Measurements from ENCODE around the gene BSDC1.

The BSDC1 gene

GRCh38 chr1:32327204-32327603, 67.0 kb downstream of the BSDC1 start:
- no peaks in the 10 kb centered on the region for H3K9me3 Mint-ChIP-seq
- H3K36me3 Mint-ChIP-seq (ENCODE audit: low read depth) = peaks cover 70% of the 10 kb centered on the region
- peaks cover 21% of the 10 kb centered on the region for H3K4me1 Mint-ChIP-seq (ENCODE audit: low read depth)
- H3K27me3 Mint-ChIP-seq = no peaks in the 10 kb centered on the region
- no peak overlapping the region for H3K4me3 Mint-ChIP-seq
- H3K27ac Mint-ChIP-seq = no peak overlapping the region

- H3K36me3 Mint-ChIP-seq (ENCODE audit: low read depth) = peaks cover 48% of the 10 kb centered on the region
- H3K27me3 Mint-ChIP-seq = no peaks in the 10 kb centered on the region
- peaks cover 41% of the 10 kb centered on the region for H3K4me1 Mint-ChIP-seq (ENCODE audit: low read depth)
- H3K4me3 Mint-ChIP-seq = no peak overlapping the region
- H3K27ac Mint-ChIP-seq = peak overlapping the region; percentile 74
- H3K9me3 Mint-ChIP-seq = no peaks in the 10 kb centered on the region
Measured at GRCh38 chr1:32321712-32322291, 72.4 kb downstream of the BSDC1 start.

GRCh38 chr1:32318127-32318869, 75.9 kb downstream of the BSDC1 start:
- no peaks in the 10 kb centered on the region for H3K9me3 Mint-ChIP-seq
- peaks cover 48% of the 10 kb centered on the region for H3K36me3 Mint-ChIP-seq (ENCODE audit: low read depth)
- H3K4me1 Mint-ChIP-seq (ENCODE audit: low read depth) = peaks cover 47% of the 10 kb centered on the region
- H3K4me3 Mint-ChIP-seq = no peak overlapping the region
- no peaks in the 10 kb centered on the region for H3K27me3 Mint-ChIP-seq
- H3K27ac Mint-ChIP-seq = no peak overlapping the region

GRCh38 chr1:32316903-32317277, 77.4 kb downstream of the BSDC1 start:
- Mint-ChIP-seq H3K9me3 (no peaks in the 10 kb centered on the region), H3K36me3 (ENCODE audit: low read depth) (peaks cover 40% of the 10 kb centered on the region), H3K4me3 (no peak overlapping the region), H3K27me3 (no peaks in the 10 kb centered on the region), H3K27ac (peak overlapping the region; percentile 65), H3K4me1 (ENCODE audit: low read depth) (peaks cover 39% of the 10 kb centered on the region)

All from stimulated activated naive CD8-positive, alpha-beta T cell treated with anti-CD3 and anti-CD28 coated beads, Interleukin-15, Interleukin-2, amounts not matched to agents 100 ng/mL and 50 ng/mL, for 24 hours (primary cell).